GM19099 (cell line): ENCODE measurements around the gene IHH.

ENCODE experiments used
- POLR2A ChIP-seq: IDR thresholded peaks from 3 replicates; pipeline ENCODE4 v1.6.1; 2011; ENCODE audit warnings: low read depth; ENCODE audit not compliant: insufficient read length; ENCODE audit errors: extremely low read depth

Gene IHH

DNA sequence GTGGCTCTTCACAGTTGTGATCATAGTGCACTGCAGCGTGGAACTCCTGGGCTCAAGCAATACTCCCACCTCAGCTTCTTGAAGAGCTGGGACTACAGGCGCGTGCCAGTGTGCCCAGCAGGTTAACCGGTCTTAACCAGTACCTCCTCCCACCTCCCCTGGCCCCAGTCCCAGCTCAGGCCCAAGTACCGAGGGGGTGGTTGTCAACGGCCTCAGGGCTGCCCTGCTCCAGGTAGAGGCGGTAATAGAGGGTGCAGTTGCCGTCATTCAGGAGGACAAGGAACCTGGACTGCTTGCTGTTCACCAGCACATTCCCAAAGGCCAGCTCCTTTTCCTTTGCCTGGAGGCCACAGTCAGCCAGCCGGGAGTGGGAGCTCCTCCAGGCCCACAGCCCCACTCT is 39.1 kb downstream of the IHH start:
- TF ChIP-seq POLR2A = no peak

DNA sequence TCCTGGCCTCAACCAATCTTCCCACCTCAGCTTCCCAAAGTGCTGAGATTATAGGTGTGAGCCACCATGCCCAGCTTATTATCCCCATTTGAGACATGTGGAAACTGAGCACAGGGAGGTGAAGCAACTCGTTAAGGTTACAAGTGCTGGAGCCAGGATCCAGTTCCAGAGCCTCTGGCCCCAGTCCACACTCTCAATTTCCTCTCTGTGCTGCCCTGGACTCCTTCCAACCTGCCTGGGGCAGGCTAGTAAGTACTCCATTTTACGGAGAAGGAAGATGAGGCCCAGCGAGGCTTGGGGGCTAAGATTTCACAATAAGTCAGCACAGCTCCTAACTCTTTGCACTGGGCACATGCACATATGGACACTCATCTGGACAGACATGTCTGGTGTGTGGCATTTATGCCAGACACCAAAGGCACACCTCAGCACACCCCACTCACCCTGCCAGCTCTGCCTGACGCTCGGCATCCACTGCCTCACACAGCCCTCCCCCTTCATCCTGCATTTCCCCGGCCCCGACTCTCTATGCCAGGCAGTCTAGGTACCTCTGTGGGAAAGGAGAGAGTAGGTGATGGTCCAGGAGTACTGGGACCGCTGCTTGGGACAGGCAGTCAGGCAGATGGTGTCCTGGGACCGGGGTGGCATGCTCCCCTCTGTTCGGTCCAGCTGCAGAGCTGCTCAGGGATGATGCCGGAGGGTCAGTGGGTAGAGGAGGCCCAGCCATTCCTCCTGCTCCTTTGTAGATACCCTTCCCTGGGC is 39.9 kb downstream of the IHH start:
- no peak for TF ChIP-seq POLR2A

DNA sequence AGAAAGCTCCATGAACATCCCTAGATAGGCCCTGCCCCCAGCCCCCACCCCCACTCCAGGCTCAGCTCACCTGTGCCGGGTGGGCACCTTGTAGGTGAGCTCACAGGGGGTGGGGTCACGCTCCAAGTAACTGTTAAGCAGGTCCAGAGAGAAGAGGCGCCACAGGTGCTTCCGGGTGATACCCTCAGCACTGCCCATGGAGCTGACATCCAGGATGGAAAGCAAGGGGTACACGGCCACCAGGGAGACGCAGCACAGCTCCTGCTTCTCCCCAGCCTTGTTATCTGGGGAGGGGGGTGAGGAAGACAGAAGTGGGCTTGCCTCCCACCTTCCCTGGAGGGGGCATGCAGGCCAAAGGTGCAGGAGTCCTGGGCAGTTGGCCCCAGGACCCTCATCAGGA is 41.3 kb downstream of the IHH start:
- no peak for TF ChIP-seq POLR2A

DNA sequence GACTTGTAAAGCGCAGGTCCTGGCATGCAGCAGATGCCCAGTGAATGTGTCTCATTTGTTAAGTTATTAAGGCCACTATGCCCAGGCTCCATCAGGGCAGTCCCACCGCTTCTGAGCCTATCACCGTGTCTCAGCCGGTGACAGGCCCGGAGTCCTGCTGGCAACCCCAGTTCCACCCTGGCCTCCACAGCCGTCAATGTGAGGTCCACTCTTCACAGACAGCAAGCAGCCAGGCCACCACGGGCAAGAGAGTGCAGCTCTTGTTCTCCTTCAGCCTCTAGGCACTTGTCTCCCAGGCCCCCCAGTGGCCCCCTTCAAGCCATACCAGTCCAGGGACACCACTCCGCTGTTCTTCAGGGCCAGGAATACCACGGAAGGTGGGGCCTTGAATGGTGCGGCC is 42.0 kb downstream of the IHH start:
- TF ChIP-seq POLR2A = no peak

DNA sequence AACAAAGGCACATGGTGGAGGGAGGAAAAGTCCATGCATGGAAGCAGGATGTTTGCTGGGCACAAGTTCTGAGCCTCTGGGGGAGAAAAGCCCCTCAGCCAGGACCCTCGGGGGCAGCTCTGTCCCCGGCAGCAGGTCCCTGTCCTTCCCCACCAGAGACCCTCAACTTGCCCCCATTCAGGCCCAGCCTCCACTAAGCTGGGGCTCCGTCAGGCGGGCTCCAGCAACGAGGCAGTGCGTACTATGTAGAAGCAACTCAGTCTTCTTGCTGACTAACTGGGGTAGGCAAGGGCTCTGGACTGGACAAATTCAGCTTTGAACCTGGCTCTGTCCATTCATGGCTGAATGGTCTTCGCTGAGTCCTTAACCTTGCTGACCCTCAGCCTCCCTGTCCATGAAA is 42.4 kb downstream of the IHH start:
- TF ChIP-seq POLR2A = no peak

DNA sequence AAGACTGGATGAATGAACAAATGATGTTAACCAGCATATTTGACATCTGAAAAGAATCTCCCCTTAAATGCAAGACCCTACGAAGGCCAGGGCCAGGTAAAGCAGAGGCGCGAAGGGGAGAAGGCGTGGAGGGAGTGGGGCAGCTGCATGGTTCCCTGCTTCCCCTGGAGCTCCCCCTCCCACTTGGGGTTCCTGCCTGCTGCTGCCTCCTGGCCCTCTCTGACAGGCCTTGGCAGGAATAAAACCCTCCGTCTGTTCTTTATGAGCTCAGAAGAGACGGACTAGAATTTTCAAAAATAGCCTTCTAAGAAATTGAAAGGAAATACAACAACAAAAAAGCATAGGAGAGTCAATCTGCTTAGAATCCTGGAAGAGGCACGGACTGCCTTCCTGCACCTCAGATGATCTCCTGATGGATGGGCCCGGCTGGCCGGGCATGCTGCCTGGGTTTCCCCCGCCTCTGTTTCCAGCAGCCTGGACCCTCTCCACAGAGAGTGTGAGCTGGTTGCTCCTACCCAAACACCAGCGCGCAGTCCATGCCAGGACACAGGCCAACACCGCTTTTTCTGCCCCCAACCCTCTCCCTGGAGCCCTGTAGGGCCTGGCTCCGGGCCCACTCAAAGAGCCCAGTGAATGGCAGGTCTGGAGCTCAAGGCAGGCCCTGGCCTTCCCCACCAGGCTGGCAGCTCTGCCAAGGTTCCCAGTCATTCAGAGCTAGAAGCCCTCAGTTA is 43.4 kb downstream of the IHH start:
- TF ChIP-seq POLR2A = no peak

DNA sequence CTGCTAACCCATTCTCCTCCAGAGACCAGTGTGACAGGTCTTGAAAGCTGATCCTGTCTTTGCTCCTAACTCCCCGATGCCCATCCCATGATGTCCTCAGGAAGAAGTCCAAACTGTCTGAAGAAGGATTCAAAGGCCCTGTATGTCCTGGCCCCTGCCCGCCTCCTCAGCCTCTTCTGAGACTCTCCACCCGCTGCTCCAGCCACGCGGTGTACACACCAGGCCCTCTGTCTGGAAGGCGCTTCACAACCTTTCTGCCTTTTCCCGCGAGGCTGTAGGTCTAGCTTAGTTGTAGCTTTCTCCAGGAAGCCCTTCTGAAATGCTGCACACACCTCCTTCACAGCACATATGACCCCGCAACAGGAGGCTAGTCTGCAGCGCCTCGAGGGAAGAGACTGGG is 44.0 kb downstream of the IHH start:
- no peak for TF ChIP-seq POLR2A

DNA sequence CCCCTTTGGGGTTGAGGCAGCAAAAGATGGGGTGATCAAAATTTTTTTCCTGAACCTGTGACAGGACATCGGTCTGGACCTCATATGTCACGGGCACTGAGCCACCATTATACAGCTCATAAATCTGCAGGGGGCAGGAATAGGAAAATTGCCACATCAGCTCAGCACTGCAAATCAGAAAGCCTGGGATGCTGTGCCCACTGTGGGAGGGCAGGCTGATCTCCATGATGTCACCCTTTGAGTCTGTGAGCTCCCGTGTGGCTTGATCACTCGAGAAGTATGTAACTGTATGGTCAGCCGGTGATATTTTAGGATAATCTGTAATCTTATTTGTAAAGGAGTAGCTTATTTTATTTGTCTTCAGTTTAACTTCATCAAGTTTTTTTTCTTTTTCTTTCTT is 49.8 kb downstream of the IHH start:
- TF ChIP-seq POLR2A = no peak

DNA sequence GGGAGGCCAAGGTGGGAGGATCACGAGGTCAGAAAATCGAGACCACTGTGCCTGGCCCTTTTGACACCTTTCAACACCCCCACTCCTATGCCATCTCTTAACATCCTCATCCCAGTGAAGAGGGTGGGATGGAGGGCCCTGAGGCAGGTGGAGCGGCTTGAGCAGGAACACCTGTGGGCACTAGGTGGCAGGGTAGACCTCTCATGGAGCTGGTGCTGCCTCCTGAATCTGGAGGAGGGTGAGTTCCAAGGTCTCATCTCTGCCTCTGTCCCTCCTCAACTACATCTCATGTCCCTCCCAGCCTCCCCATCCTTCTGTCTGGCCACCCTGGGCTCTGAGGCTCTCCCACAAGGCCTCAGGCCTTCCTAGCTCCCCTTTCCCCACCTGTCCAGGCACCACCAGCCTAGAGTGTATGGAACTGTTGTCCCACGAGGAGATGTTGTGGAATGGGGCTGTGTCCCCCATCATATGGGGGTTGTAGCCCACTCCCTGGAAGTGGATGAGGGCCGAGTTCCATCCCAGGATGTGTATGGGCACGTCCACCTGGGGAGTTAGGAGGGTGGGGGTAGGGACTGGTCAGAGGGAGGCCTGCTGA is 50.5 kb downstream of the IHH start:
- TF ChIP-seq POLR2A = no peak

DNA sequence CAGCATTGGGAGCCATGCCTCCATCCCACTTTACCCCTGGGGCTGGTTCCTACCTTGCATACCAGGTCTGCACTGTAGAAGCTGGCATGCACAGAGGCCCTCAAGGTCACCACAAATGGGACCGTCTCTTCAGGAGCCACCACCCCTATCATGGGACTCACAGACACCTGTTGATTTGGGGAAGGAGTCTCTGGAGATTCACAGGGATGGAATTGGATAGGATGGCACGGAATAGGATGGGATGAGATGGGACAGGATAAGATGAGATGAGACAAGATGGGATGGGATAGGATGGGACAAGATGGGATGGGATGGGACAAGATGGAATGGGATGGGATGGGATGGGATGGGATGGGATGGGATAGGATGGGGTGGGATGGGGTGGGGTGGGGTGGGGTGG is 51.4 kb downstream of the IHH start:
- TF ChIP-seq POLR2A = no peak
